HepG2 (cell line): Measurements from ENCODE around the gene RGS19. TPM values are rescaled to one million over a fixed set of nuclear protein-coding genes. Genes with fewer than 3 reads are reported as not detected.
A peak's percentile ranks its signal among the peaks of the same experiment; 100 is the strongest.

Source experiments
- AGO1 ChIP-seq: fragments of 200-400 bp; formaldehyde crosslinking; IDR thresholded peaks from 2 replicates; pipeline ENCODE4 v1.6.1; 2017; ENCODE audit warnings: mild to moderate bottlenecking, low read depth, low read length, moderate library complexity; ENCODE audit not compliant: poor library complexity, severe bottlenecking
- CHD2 ChIP-seq: IDR thresholded peaks from 2 replicates; pipeline ENCODE4 v1.6.1; 2011; ENCODE audit warnings: low read depth, low read length, improper control_type of control experiment
- ELF4 ChIP-seq: sonication (generic); formaldehyde crosslinking; IDR thresholded peaks from 2 replicates; pipeline ENCODE4 v1.5.0; 2020; ENCODE audit warnings: missing genetic modification reagents, mild to moderate bottlenecking, moderate library complexity, borderline replicate concordance
- ETV5 ChIP-seq: IDR thresholded peaks from 2 replicates; pipeline ENCODE4 v1.6.1; 2018; ENCODE audit warnings: missing biosample characterization, missing genetic modification reagents, inconsistent platforms, borderline replicate concordance
- FOXC1 ChIP-seq: sonication (generic); formaldehyde crosslinking; IDR thresholded peaks from 2 replicates; pipeline ENCODE4 v1.8.0; 2022; ENCODE audit warnings: mild to moderate bottlenecking, missing genetic modification reagents, borderline replicate concordance
- FUBP1 ChIP-seq: sonication (generic); formaldehyde crosslinking; IDR thresholded peaks from 2 replicates; pipeline ENCODE4 v1.5.1; 2020; ENCODE audit warnings: missing genetic modification reagents, mild to moderate bottlenecking, borderline replicate concordance
- HDAC1 ChIP-seq: sonication (generic); formaldehyde crosslinking; IDR thresholded peaks from 2 replicates; pipeline ENCODE4 v1.5.1; 2020; ENCODE audit warnings: mild to moderate bottlenecking, missing genetic modification reagents
- HOXD1 ChIP-seq: sonication (generic); formaldehyde crosslinking; IDR thresholded peaks from 2 replicates; pipeline ENCODE4 v1.5.0; 2020; ENCODE audit warnings: missing genetic modification reagents
- IKZF4 ChIP-seq: sonication (generic); formaldehyde crosslinking; IDR thresholded peaks from 2 replicates; pipeline ENCODE4 v1.5.1; 2020; ENCODE audit warnings: borderline replicate concordance, mild to moderate bottlenecking, low read depth, missing genetic modification reagents; ENCODE audit errors: not compliant biosample characterization
- MED8 ChIP-seq: sonication (generic); formaldehyde crosslinking; IDR thresholded peaks from 2 replicates; pipeline ENCODE4 v1.8.1; 2023; ENCODE audit warnings: mild to moderate bottlenecking, missing genetic modification reagents; ENCODE audit not compliant: insufficient replicate concordance
- NBN ChIP-seq: fragments of 450-650 bp; conservative IDR thresholded peaks from 2 replicates; pipeline ENCODE4 v1.6.1; 2017
- NPAS2 ChIP-seq: sonication (generic); formaldehyde crosslinking; IDR thresholded peaks from 2 replicates; pipeline ENCODE4 v1.8.0; 2022; ENCODE audit warnings: mild to moderate bottlenecking, missing genetic modification reagents, borderline replicate concordance
- RFXANK ChIP-seq: IDR thresholded peaks from 2 replicates; pipeline ENCODE4 v1.6.1; 2016
- RFXAP ChIP-seq: sonication (generic); formaldehyde crosslinking; IDR thresholded peaks from 2 replicates; pipeline ENCODE4 v1.4.0; 2020; ENCODE audit warnings: missing genetic modification reagents, borderline replicate concordance
- SMARCE1 ChIP-seq: fragments of 450-650 bp; IDR thresholded peaks from 2 replicates; pipeline ENCODE4 v1.6.1; 2017; ENCODE audit warnings: borderline replicate concordance
- SRF ChIP-seq: IDR thresholded peaks from 2 replicates; pipeline ENCODE4 v1.6.1; 2011; ENCODE audit warnings: mild to moderate bottlenecking, low read depth, low read length, moderate library complexity
- STAT5B ChIP-seq: sonication (generic); formaldehyde crosslinking; IDR thresholded peaks from 2 replicates; pipeline ENCODE4 v1.4.0; 2020; ENCODE audit warnings: missing genetic modification reagents
- TAF1 ChIP-seq: sonication (generic); formaldehyde crosslinking; IDR thresholded peaks from 2 replicates; pipeline ENCODE4 v1.4.0; 2020; ENCODE audit warnings: missing genetic modification reagents
- U2AF1 ChIP-seq: fragments of 200-400 bp; formaldehyde crosslinking; optimal IDR thresholded peaks from 2 replicates; pipeline ENCODE3; 2017; ENCODE audit warnings: mild to moderate bottlenecking, low read depth, low read length
- YEATS4 ChIP-seq: sonication (generic); formaldehyde crosslinking; IDR thresholded peaks from 2 replicates; pipeline ENCODE4 v1.4.0; 2020; ENCODE audit warnings: missing genetic modification reagents, borderline replicate concordance
- ZBTB42 ChIP-seq: sonication (generic); formaldehyde crosslinking; IDR thresholded peaks from 2 replicates; pipeline ENCODE4 v1.5.0; 2020; ENCODE audit warnings: mild to moderate bottlenecking, missing genetic modification reagents
- ZC3H4 ChIP-seq: sonication (generic); formaldehyde crosslinking; IDR thresholded peaks from 2 replicates; pipeline ENCODE4 v1.4.0; 2020; ENCODE audit warnings: missing genetic modification reagents, borderline replicate concordance
- ZNF138 ChIP-seq: sonication (generic); formaldehyde crosslinking; IDR thresholded peaks from 2 replicates; pipeline ENCODE4 v1.5.0; 2020; ENCODE audit warnings: mild to moderate bottlenecking, low read depth, missing genetic modification reagents
- ZNF205 ChIP-seq: IDR thresholded peaks from 2 replicates; pipeline ENCODE4 v1.6.1; 2018; ENCODE audit warnings: missing biosample characterization, missing genetic modification reagents
- ZNF326 ChIP-seq: sonication (generic); formaldehyde crosslinking; IDR thresholded peaks from 2 replicates; pipeline ENCODE4 v1.4.0; 2020; ENCODE audit warnings: missing genetic modification reagents, borderline replicate concordance
- ZNF335 ChIP-seq: sonication (generic); formaldehyde crosslinking; IDR thresholded peaks from 2 replicates; pipeline ENCODE4 v1.4.0; 2020; ENCODE audit warnings: missing genetic modification reagents
- ZNF432 ChIP-seq: sonication (generic); formaldehyde crosslinking; IDR thresholded peaks from 2 replicates; pipeline ENCODE4 v1.5.0; 2020; ENCODE audit warnings: missing genetic modification reagents, mild to moderate bottlenecking, borderline replicate concordance
- ZNF451 ChIP-seq: sonication (generic); formaldehyde crosslinking; IDR thresholded peaks from 2 replicates; pipeline ENCODE4 v1.5.0; 2020; ENCODE audit warnings: mild to moderate bottlenecking, missing genetic modification reagents
- ZNF567 ChIP-seq: sonication (generic); formaldehyde crosslinking; IDR thresholded peaks from 2 replicates; pipeline ENCODE4 v1.8.1; 2023; ENCODE audit warnings: mild to moderate bottlenecking, missing genetic modification reagents, borderline replicate concordance
- polyA plus RNA-seq, 8 experiments: library from polyadenylated mRNA; depleted of rRNA in 3 of 8; stranded (reverse) in 7 of 8; unstranded in 1 of 8; fragments of >200 nt; fragmentation: Illumina TruSeq in 4 of 8; extraction: Trizol in 4 of 8; gene quantifications; 2 replicates each; pipeline versions ENCODE4 v1.2.1 to v1.2.3, GENCODE V29; 2011 to 2016; ENCODE audit warnings: low read depth in 4 of 8, missing spikeins in 1 of 8, mixed read lengths in 1 of 8; ENCODE audit not compliant: insufficient read depth in 1 of 8
- total RNA-seq, 5 experiments: library from RNA; depleted of rRNA; stranded (reverse); fragments of >200 nt; fragmentation: Illumina TruSeq; extraction: Trizol; gene quantifications; 2 replicates each; pipeline ENCODE4 v1.2.3, GENCODE V29; 2016; ENCODE audit warnings: low read depth in 1 of 5
- TF ChIP-seq, protein P1 (sequence below): sonication (generic); formaldehyde crosslinking; IDR thresholded peaks from 2 replicates; pipeline ENCODE4 v1.8.0; 2023; ENCODE audit warnings: mild to moderate bottlenecking, missing genetic modification reagents

The RGS19 gene
- total and polyA plus RNA-seq, 2 of the 13 experiments (the other 11 are each of a cell fraction or from before 2014, with no cell fraction given): 10.7 to 11.9 TPM

- TF ChIP-seq ZNF326 (CRISPR knock-in tag) (no peak), ZNF335 (CRISPR knock-in tag) (no peak), HOXD1 (CRISPR knock-in tag) (no peak), NPAS2 (CRISPR knock-in tag) (no peak), ETV5 (CRISPR knock-in tag) (peak; percentile 78), ZBTB42 (CRISPR knock-in tag) (no peak), ELF4 (peak; percentile 78), SRF (no peak), ZNF451 (CRISPR knock-in tag) (peak; percentile 73), U2AF1 (peak; percentile 79), YEATS4 (CRISPR knock-in tag) (no peak; the same call in 1 of the 2 replicates), RFXANK (no peak), NBN (no peak), AGO1 (peak; percentile 99), MED8 (CRISPR knock-in tag) (peak; percentile 65), CHD2 (no peak), ZNF432 (CRISPR knock-in tag) (no peak), RFXAP (CRISPR knock-in tag) (peak; percentile 34), IKZF4 (peak; percentile 22), ZNF138 (CRISPR knock-in tag) (no peak), HDAC1 (CRISPR knock-in tag) (peak; percentile 54; the same call in 1 of the 2 replicates), STAT5B (CRISPR knock-in tag) (no peak), FUBP1 (CRISPR knock-in tag) (no peak), FOXC1 (peak; percentile 90), SMARCE1 (no peak), ZNF205 (CRISPR knock-in tag) (peak; percentile 28; the same call in 1 of the 2 replicates), ZNF567 (0 out of 2 replicates have a peak, but pooled peaks have one; percentile 75), TAF1 (CRISPR knock-in tag) (peak; percentile 73; the same call in 1 of the 2 replicates), ZC3H4 (CRISPR knock-in tag) (no peak)
- TF ChIP-seq, protein P1, sequence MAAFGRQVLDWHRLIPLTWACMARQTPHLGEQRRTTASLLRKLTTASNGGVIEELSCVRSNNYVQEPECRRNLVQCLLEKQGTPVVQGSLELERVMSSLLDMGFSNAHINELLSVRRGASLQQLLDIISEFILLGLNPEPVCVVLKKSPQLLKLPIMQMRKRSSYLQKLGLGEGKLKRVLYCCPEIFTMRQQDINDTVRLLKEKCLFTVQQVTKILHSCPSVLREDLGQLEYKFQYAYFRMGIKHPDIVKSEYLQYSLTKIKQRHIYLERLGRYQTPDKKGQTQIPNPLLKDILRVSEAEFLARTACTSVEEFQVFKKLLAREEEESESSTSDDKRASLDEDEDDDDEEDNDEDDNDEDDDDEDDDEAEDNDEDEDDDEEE (CRISPR knock-in tag): peak; percentile 95; the same call in 1 of the 2 replicates
Measured at GRCh38 chr20:64042054-64042781, 37.1 kb downstream of the RGS19 start (continued).
